ENCODE results near the gene IPO4.

- no peak for TF ChIP-seq ZNF398 (tag by site-specific recombination; IDR thresholded peaks at IDR 0.05)
- TF ChIP-seq, protein P1, sequence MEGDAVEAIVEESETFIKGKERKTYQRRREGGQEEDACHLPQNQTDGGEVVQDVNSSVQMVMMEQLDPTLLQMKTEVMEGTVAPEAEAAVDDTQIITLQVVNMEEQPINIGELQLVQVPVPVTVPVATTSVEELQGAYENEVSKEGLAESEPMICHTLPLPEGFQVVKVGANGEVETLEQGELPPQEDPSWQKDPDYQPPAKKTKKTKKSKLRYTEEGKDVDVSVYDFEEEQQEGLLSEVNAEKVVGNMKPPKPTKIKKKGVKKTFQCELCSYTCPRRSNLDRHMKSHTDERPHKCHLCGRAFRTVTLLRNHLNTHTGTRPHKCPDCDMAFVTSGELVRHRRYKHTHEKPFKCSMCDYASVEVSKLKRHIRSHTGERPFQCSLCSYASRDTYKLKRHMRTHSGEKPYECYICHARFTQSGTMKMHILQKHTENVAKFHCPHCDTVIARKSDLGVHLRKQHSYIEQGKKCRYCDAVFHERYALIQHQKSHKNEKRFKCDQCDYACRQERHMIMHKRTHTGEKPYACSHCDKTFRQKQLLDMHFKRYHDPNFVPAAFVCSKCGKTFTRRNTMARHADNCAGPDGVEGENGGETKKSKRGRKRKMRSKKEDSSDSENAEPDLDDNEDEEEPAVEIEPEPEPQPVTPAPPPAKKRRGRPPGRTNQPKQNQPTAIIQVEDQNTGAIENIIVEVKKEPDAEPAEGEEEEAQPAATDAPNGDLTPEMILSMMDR (tag by site-specific recombination; IDR thresholded peaks at IDR 0.05): no peak
- no peak for TF ChIP-seq KLF1 (tag by site-specific recombination; IDR thresholded peaks at IDR 0.05)
- TF ChIP-seq ZNF596 (tag by site-specific recombination; IDR thresholded peaks at IDR 0.05): no peak
- TF ChIP-seq TCF7L2 (IDR thresholded peaks at IDR 0.05; ENCODE audit: borderline replicate concordance, low read depth, low read length): no peak
- TF ChIP-seq BCL6B (tag by site-specific recombination; IDR thresholded peaks at IDR 0.05): no peak
- no peak for TF ChIP-seq ZNF169 (tag by site-specific recombination; IDR thresholded peaks at IDR 0.05)
- TF ChIP-seq, protein P2, sequence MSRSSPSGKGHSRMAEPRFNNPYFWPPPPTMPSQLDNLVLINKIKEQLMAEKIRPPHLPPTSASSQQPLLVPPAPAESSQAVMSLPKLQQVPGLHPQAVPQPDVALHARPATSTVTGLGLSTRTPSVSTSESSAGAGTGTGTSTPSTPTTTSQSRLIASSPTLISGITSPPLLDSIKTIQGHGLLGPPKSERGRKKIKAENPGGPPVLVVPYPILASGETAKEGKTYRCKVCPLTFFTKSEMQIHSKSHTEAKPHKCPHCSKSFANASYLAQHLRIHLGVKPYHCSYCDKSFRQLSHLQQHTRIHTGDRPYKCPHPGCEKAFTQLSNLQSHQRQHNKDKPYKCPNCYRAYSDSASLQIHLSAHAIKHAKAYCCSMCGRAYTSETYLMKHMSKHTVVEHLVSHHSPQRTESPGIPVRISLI (tag by site-specific recombination; IDR thresholded peaks at IDR 0.05): no peak
- TF ChIP-seq, protein P3, sequence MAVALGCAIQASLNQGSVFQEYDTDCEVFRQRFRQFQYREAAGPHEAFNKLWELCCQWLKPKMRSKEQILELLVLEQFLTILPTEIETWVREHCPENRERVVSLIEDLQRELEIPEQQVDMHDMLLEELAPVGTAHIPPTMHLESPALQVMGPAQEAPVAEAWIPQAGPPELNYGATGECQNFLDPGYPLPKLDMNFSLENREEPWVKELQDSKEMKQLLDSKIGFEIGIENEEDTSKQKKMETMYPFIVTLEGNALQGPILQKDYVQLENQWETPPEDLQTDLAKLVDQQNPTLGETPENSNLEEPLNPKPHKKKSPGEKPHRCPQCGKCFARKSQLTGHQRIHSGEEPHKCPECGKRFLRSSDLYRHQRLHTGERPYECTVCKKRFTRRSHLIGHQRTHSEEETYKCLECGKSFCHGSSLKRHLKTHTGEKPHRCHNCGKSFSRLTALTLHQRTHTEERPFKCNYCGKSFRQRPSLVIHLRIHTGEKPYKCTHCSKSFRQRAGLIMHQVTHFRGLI (tag by site-specific recombination; IDR thresholded peaks at IDR 0.05): no peak
- no peak for TF ChIP-seq MYNN (tag by site-specific recombination; IDR thresholded peaks at IDR 0.05; ENCODE audit: borderline replicate concordance)
- TF ChIP-seq, protein P4, sequence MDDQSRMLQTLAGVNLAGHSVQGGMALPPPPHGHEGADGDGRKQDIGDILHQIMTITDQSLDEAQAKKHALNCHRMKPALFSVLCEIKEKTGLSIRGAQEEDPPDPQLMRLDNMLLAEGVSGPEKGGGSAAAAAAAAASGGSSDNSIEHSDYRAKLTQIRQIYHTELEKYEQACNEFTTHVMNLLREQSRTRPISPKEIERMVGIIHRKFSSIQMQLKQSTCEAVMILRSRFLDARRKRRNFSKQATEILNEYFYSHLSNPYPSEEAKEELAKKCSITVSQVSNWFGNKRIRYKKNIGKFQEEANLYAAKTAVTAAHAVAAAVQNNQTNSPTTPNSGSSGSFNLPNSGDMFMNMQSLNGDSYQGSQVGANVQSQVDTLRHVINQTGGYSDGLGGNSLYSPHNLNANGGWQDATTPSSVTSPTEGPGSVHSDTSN (CRISPR knock-in tag; IDR thresholded peaks at IDR 0.05): no peak
- no peak for TF ChIP-seq PRDM4 (tag by site-specific recombination; IDR thresholded peaks at IDR 0.05)
- TF ChIP-seq, protein P5, sequence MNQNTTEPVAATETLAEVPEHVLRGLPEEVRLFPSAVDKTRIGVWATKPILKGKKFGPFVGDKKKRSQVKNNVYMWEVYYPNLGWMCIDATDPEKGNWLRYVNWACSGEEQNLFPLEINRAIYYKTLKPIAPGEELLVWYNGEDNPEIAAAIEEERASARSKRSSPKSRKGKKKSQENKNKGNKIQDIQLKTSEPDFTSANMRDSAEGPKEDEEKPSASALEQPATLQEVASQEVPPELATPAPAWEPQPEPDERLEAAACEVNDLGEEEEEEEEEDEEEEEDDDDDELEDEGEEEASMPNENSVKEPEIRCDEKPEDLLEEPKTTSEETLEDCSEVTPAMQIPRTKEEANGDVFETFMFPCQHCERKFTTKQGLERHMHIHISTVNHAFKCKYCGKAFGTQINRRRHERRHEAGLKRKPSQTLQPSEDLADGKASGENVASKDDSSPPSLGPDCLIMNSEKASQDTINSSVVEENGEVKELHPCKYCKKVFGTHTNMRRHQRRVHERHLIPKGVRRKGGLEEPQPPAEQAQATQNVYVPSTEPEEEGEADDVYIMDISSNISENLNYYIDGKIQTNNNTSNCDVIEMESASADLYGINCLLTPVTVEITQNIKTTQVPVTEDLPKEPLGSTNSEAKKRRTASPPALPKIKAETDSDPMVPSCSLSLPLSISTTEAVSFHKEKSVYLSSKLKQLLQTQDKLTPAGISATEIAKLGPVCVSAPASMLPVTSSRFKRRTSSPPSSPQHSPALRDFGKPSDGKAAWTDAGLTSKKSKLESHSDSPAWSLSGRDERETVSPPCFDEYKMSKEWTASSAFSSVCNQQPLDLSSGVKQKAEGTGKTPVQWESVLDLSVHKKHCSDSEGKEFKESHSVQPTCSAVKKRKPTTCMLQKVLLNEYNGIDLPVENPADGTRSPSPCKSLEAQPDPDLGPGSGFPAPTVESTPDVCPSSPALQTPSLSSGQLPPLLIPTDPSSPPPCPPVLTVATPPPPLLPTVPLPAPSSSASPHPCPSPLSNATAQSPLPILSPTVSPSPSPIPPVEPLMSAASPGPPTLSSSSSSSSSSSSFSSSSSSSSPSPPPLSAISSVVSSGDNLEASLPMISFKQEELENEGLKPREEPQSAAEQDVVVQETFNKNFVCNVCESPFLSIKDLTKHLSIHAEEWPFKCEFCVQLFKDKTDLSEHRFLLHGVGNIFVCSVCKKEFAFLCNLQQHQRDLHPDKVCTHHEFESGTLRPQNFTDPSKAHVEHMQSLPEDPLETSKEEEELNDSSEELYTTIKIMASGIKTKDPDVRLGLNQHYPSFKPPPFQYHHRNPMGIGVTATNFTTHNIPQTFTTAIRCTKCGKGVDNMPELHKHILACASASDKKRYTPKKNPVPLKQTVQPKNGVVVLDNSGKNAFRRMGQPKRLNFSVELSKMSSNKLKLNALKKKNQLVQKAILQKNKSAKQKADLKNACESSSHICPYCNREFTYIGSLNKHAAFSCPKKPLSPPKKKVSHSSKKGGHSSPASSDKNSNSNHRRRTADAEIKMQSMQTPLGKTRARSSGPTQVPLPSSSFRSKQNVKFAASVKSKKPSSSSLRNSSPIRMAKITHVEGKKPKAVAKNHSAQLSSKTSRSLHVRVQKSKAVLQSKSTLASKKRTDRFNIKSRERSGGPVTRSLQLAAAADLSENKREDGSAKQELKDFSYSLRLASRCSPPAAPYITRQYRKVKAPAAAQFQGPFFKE (tag by site-specific recombination; IDR thresholded peaks at IDR 0.05; ENCODE audit: borderline replicate concordance): no peak
- TF ChIP-seq ZNF48 (tag by site-specific recombination; IDR thresholded peaks at IDR 0.05): no peak
Observed at GRCh38 chr14:24150061-24150460, 38.6 kb downstream of the IPO4 start.
